PFSK-1 (cell line): ENCODE results near the gene CENPE. TPM values are rescaled to one million over a fixed set of nuclear protein-coding genes. Genes with fewer than 3 reads are reported as not detected.
A peak's percentile ranks its signal among the peaks of the same experiment; 100 is the strongest.

Source experiments
- FOXP2 ChIP-seq: optimal IDR thresholded peaks from 2 replicates; pipeline ENCODE3; 2011; ENCODE audit warnings: borderline replicate concordance, control low read depth, inconsistent platforms; ENCODE audit not compliant: insufficient read depth; ENCODE audit errors: extremely low read length, extremely low read depth
- POLR2AphosphoS5 ChIP-seq: IDR thresholded peaks from 2 replicates; pipeline ENCODE4 v1.6.1; 2012; ENCODE audit warnings: low read depth, mild to moderate bottlenecking, control low read depth, low read length, moderate library complexity
- REST ChIP-seq, 2 experiments: IDR thresholded peaks; 2 replicates each; pipeline versions ENCODE4 v1.6.1 to v1.8.0; 2011 to 2012; ENCODE audit warnings: low read depth in 2 of 2, low read length in 2 of 2, control low read depth in 1 of 2, inconsistent platforms in 1 of 2, mild to moderate bottlenecking in 1 of 2, moderate library complexity in 1 of 2; ENCODE audit not compliant: insufficient read depth in 1 of 2
- SIN3A ChIP-seq: IDR thresholded peaks from 2 replicates; pipeline ENCODE4 v1.6.1; 2012; ENCODE audit warnings: mild to moderate bottlenecking, low read length, moderate library complexity, borderline replicate concordance; ENCODE audit not compliant: insufficient read depth
- TAF1 ChIP-seq: IDR thresholded peaks from 2 replicates; pipeline ENCODE4 v1.6.1; 2012; ENCODE audit warnings: low read length, control low read depth, borderline replicate concordance; ENCODE audit not compliant: insufficient read depth
- polyA plus RNA-seq: library from polyadenylated mRNA; unstranded; fragments of >200 nt; gene quantifications from one replicate; pipeline ENCODE4 v1.2.1, GENCODE V29; 2012; ENCODE audit warnings: low read depth, missing spikeins; ENCODE audit not compliant: insufficient read length

CENPE gene
- polyA plus RNA-seq = 1.6 TPM

DNA sequence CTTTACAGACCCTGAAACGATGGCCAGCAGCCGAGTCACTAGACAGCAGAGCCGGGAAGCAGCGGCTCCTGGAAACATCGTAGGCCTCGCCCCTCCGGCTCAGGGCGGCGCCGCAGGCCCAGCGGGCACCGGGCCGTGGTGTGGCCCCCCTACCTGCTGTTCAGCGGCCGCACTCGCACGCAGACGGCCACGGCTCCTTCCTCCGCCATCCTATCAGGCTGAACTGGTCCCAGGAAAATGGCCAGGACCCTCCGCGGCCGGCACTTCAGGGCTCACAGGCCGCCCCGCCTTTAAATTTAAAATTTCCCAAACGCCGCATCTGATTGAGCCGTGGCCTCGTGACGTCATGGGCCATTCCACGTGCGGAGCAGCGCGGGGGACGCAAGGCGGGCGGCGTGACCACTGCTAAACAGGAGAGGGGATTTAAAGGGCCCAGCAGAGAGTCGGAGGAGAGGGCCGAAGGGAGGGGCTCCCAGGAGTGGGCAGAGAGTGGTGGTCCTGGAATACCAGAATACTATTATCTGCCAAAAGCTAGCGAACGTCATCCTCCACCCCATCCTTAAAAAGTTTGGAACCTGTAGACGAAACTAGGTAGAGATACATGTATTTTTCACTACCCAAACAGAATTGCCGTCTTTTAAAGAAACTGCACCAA, at the start of gene CENPE:
CENPE (minus strand) TSS at position 233 of the 655 bp plus-strand sequence; CDS start at position 209, 24 bp downstream.
- peak; percentile 89 for TF ChIP-seq TAF1
- peak; percentile 34; the same call in 1 of the 2 replicates for TF ChIP-seq SIN3A
- TF ChIP-seq REST (IDR thresholded peaks at IDR 0.05; ENCODE audit: insufficient read depth in 1 of 2, low read depth in 2 of 2, low read length in 2 of 2) = no peak
- peak; percentile 79 for TF ChIP-seq POLR2AphosphoS5

- TF ChIP-seq TAF1 (no peak), SIN3A (no peak), POLR2AphosphoS5 (no peak), REST (IDR thresholded peaks at IDR 0.05; ENCODE audit: insufficient read depth in 1 of 2, low read depth in 2 of 2, low read length in 2 of 2) (no peak)
These were observed 46.1 kb upstream of the CENPE start for GRCh38 chr4:103244251-103244650.

GRCh38 chr4:103207673-103208072, 9.5 kb upstream of the CENPE start:
- TF ChIP-seq FOXP2 (no peak), REST (IDR thresholded peaks at IDR 0.05; ENCODE audit: insufficient read depth in 1 of 2, low read depth in 2 of 2, low read length in 2 of 2) (no peak), POLR2AphosphoS5 (no peak), SIN3A (no peak), TAF1 (no peak)

DNA sequence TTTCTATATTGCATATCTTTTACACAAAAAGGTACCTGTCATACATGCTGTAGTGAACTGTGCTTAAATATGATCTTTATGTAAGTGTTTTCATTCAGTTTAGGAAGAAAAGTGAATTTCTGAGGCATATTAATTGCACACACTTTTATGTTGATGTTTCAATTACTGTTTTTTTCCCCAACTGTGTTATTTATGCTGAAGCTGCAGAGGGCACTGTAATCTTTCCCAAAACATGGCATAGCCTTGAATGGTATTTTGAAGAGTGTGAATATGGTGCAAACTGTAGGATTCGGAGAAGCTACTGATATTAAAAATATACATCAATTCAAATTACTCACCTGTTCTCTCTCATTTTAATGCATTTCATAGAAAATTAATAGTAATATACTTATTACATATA, 6.0 kb upstream of the CENPE start:
- TF ChIP-seq SIN3A = no peak
- TF ChIP-seq REST (IDR thresholded peaks at IDR 0.05; ENCODE audit: insufficient read depth in 1 of 2, low read depth in 2 of 2, low read length in 2 of 2) = no peak
- no peak for TF ChIP-seq FOXP2
- TF ChIP-seq POLR2AphosphoS5 = no peak
- no peak for TF ChIP-seq TAF1
